Neuron (in vitro differentiated cells): ENCODE data around the gene TSC22D3.
"Not testable (repeated sequence)": the region's sequence is repeated elsewhere in the genome, so short reads cannot be mapped to it uniquely, and the experiment has no call there.

Source experiments
- H2AFZ ChIP-seq: one replicate; pipeline ENCODE4 v1.6.1; 2013; ENCODE audit warnings: low read depth, mild to moderate bottlenecking, inconsistent platforms, low read length, moderate library complexity
- H3K27me3 ChIP-seq: one replicate; pipeline ENCODE4 v1.6.1; 2013; ENCODE audit warnings: low read length; ENCODE audit not compliant: insufficient read depth
- H3K36me3 ChIP-seq: one replicate; pipeline ENCODE4 v1.6.1; 2013; ENCODE audit warnings: low read length; ENCODE audit not compliant: insufficient read depth
- H3K4me1 ChIP-seq: one replicate; pipeline ENCODE4 v1.6.1; 2013; ENCODE audit warnings: low read length; ENCODE audit not compliant: insufficient read depth
- H3K4me3 ChIP-seq: 2 replicates; pipeline ENCODE4 v1.5.1; 2013; ENCODE audit warnings: mild to moderate bottlenecking, low read length, moderate library complexity
- H3K9me3 ChIP-seq: one replicate; pipeline ENCODE4 v1.6.1; 2013; ENCODE audit warnings: low read length

TSC22D3 gene

GRCh38 chrX:107686792-107687191 is 88.8 kb downstream of the TSC22D3 start:
- no peaks in the 10 kb centered on the region for H3K9me3 ChIP-seq
- H3K27me3 ChIP-seq: no peaks in the 10 kb centered on the region
- H3K4me3 ChIP-seq: no peak overlapping the region
- H3K4me1 ChIP-seq: no peaks in the 10 kb centered on the region
- no peak overlapping the region for H2AFZ ChIP-seq
- H3K36me3 ChIP-seq: no peaks in the 10 kb centered on the region

GRCh38 chrX:107686026-107686425 is 89.6 kb downstream of the TSC22D3 start:
- Histone ChIP-seq H3K27me3 (peaks cover 2% of the 10 kb centered on the region), H3K4me3 (no peak overlapping the region), H3K9me3 (no peaks in the 10 kb centered on the region), H3K4me1 (no peaks in the 10 kb centered on the region), H2AFZ (no peak overlapping the region), H3K36me3 (no peaks in the 10 kb centered on the region)

GRCh38 chrX:107685586-107685985 is 90.0 kb downstream of the TSC22D3 start:
- not testable (repeated sequence) for H2AFZ ChIP-seq, H3K36me3 ChIP-seq, H3K4me1 ChIP-seq, H3K9me3 ChIP-seq, H3K27me3 ChIP-seq, H3K4me3 ChIP-seq

- peaks cover 7% of the 10 kb centered on the region for H3K27me3 ChIP-seq
- no peaks in the 10 kb centered on the region for H3K4me1 ChIP-seq
- H2AFZ ChIP-seq: no peak overlapping the region
- no peaks in the 10 kb centered on the region for H3K9me3 ChIP-seq
- no peaks in the 10 kb centered on the region for H3K36me3 ChIP-seq
- no peak overlapping the region for H3K4me3 ChIP-seq
These were observed 90.6 kb downstream of the TSC22D3 start for GRCh38 chrX:107684956-107685385.

- no peak overlapping the region for H3K4me3 ChIP-seq
- H3K4me1 ChIP-seq: no peaks in the 10 kb centered on the region
- no peaks in the 10 kb centered on the region for H3K9me3 ChIP-seq
- peaks cover 16% of the 10 kb centered on the region for H3K27me3 ChIP-seq
- H3K36me3 ChIP-seq: no peaks in the 10 kb centered on the region
- H2AFZ ChIP-seq: no peak overlapping the region
These were observed 91.7 kb downstream of the TSC22D3 start for GRCh38 chrX:107683931-107684330.

GRCh38 chrX:107683124-107683895 is 92.3 kb downstream of the TSC22D3 start:
- no peaks in the 10 kb centered on the region for H3K9me3 ChIP-seq
- no peaks in the 10 kb centered on the region for H3K4me1 ChIP-seq
- no peaks in the 10 kb centered on the region for H3K36me3 ChIP-seq
- peaks cover 16% of the 10 kb centered on the region for H3K27me3 ChIP-seq
- H2AFZ ChIP-seq: no peak overlapping the region
- no peak overlapping the region for H3K4me3 ChIP-seq

- H3K4me3 ChIP-seq: no peak overlapping the region
- H2AFZ ChIP-seq: no peak overlapping the region
- H3K36me3 ChIP-seq: no peaks in the 10 kb centered on the region
These were observed 93.3 kb downstream of the TSC22D3 start for GRCh38 chrX:107682256-107682655.

GRCh38 chrX:107678957-107679740 is 96.4 kb downstream of the TSC22D3 start:
- no peak overlapping the region for H2AFZ ChIP-seq

More at GRCh38 chrX:107682256-107682655, 93.3 kb downstream of the TSC22D3 start:
- Histone ChIP-seq H3K27me3 (peaks cover 16% of the 10 kb centered on the region), H3K4me1 (no peaks in the 10 kb centered on the region), H3K9me3 (no peaks in the 10 kb centered on the region)

GRCh38 chrX:107677909-107678308 is 97.7 kb downstream of the TSC22D3 start:
- no peaks in the 10 kb centered on the region for H3K4me1 ChIP-seq
- H3K9me3 ChIP-seq: no peaks in the 10 kb centered on the region
- H3K36me3 ChIP-seq: no peaks in the 10 kb centered on the region
- no peak overlapping the region for H2AFZ ChIP-seq
- no peak overlapping the region for H3K4me3 ChIP-seq
- H3K27me3 ChIP-seq: peaks cover 30% of the 10 kb centered on the region

More at GRCh38 chrX:107678957-107679740, 96.4 kb downstream of the TSC22D3 start:
- Histone ChIP-seq H3K36me3 (no peaks in the 10 kb centered on the region), H3K9me3 (no peaks in the 10 kb centered on the region), H3K4me3 (no peak overlapping the region), H3K4me1 (no peaks in the 10 kb centered on the region), H3K27me3 (peaks cover 30% of the 10 kb centered on the region)

GRCh38 chrX:107677501-107677901 is 98.1 kb downstream of the TSC22D3 start:
- peaks cover 30% of the 10 kb centered on the region for H3K27me3 ChIP-seq
- no peak overlapping the region for H3K4me3 ChIP-seq
- H3K4me1 ChIP-seq: no peaks in the 10 kb centered on the region
- no peak overlapping the region for H2AFZ ChIP-seq
- no peaks in the 10 kb centered on the region for H3K9me3 ChIP-seq
- no peaks in the 10 kb centered on the region for H3K36me3 ChIP-seq

- Histone ChIP-seq H3K27me3 (peaks cover 30% of the 10 kb centered on the region), H3K4me3 (no peak overlapping the region), H3K4me1 (no peaks in the 10 kb centered on the region), H2AFZ (no peak overlapping the region), H3K36me3 (no peaks in the 10 kb centered on the region), H3K9me3 (no peaks in the 10 kb centered on the region)
These were observed 98.8 kb downstream of the TSC22D3 start for GRCh38 chrX:107676559-107677378.

GRCh38 chrX:107675823-107676555 is 99.6 kb downstream of the TSC22D3 start:
- no peak overlapping the region for H3K4me3 ChIP-seq
- no peak overlapping the region for H2AFZ ChIP-seq
- peaks cover 27% of the 10 kb centered on the region for H3K27me3 ChIP-seq
- no peaks in the 10 kb centered on the region for H3K9me3 ChIP-seq
- H3K4me1 ChIP-seq: no peaks in the 10 kb centered on the region
- H3K36me3 ChIP-seq: no peaks in the 10 kb centered on the region
